H1 (cell line): Measurements from ENCODE around the gene CDIPT. TPM values are rescaled to one million over a fixed set of nuclear protein-coding genes. Genes with fewer than 3 reads are reported as not detected.

Experiments
- CTCF ChIA-PET: fragments of 300-600 bp; sonication (Branson Sonifier 250); formaldehyde crosslinking; loops from one replicate; lab custom pipeline; 2021; ENCODE audit not compliant: partially characterized antibody; lab: Charles Lee
- POLR2A ChIA-PET: fragments of 300-600 bp; sonication (Branson Sonifier 250); formaldehyde crosslinking; loops from one replicate; lab custom pipeline; 2021; ENCODE audit warnings: inconsistent platforms; ENCODE audit not compliant: partially characterized antibody; lab: Charles Lee
- DNase-seq, 2 experiments: peaks; one replicate each; pipeline versions ENCODE4 v3.0.0 to v3.0.0-alpha.2; 2010 to 2022; ENCODE audit warnings: low spot score in 2 of 2, low read depth in 1 of 2, mixed read lengths in 1 of 2
- FAIRE-seq: peaks from 2 replicates; lab custom pipeline; 2011; peaks lifted over from hg19 to GRCh38; lab: Jason Lieb, UNC
- H2AFZ ChIP-seq: 2 replicates; pipeline ENCODE4 v1.8.1; 2012; ENCODE audit warnings: low read length, inconsistent platforms
- H2AK5ac ChIP-seq: 2 replicates; pipeline ENCODE4 v1.6.1; 2013; ENCODE audit warnings: low read depth, low read length
- H2BK120ac ChIP-seq: replicated peaks from 2 replicates; pipeline ENCODE3; 2013; ENCODE audit warnings: low read depth, low read length, inconsistent platforms
- H2BK12ac ChIP-seq: 2 replicates; pipeline ENCODE4 v1.6.1; 2013; ENCODE audit warnings: low read depth, low read length
- H2BK15ac ChIP-seq: 2 replicates; pipeline ENCODE4 v1.6.1; 2013; ENCODE audit warnings: low read length
- H2BK20ac ChIP-seq: 2 replicates; pipeline ENCODE4 v1.6.1; 2013; ENCODE audit warnings: low read length
- H2BK5ac ChIP-seq: 2 replicates; pipeline ENCODE4 v1.6.1; 2013; ENCODE audit warnings: low read depth, low read length
- H3K14ac ChIP-seq: 2 replicates; pipeline ENCODE4 v1.6.1; 2013; ENCODE audit warnings: inconsistent platforms; ENCODE audit not compliant: insufficient read length
- H3K18ac ChIP-seq: 2 replicates; pipeline ENCODE4 v1.6.1; 2013; ENCODE audit warnings: low read length; ENCODE audit errors: extremely low read depth
- H3K23ac ChIP-seq: 2 replicates; pipeline ENCODE4 v1.6.1; 2013; ENCODE audit warnings: inconsistent platforms; ENCODE audit not compliant: insufficient read length
- H3K23me2 ChIP-seq: 2 replicates; pipeline ENCODE4 v1.6.1; 2013; ENCODE audit warnings: low read depth, low read length
- H3K27ac ChIP-seq: 2 replicates; pipeline ENCODE4 v1.6.1; 2011; ENCODE audit warnings: low read depth, low read length, inconsistent platforms
- H3K27me3 ChIP-seq, 4 experiments: replicated peaks in 1 of 4; 1 replicate in 1 of 4; 2 replicates in 3 of 4; pipeline versions ENCODE4 v1.6.1 to v1.8.1; 2011 to 2013; ENCODE audit warnings: low read length in 3 of 4, mild to moderate bottlenecking in 3 of 4, inconsistent platforms in 2 of 4, mixed read lengths in 2 of 4, moderate library complexity in 1 of 4; ENCODE audit not compliant: control insufficient read depth in 3 of 4, insufficient read depth in 3 of 4; ENCODE audit errors: extremely low read depth in 1 of 4
- H3K36me3 ChIP-seq, 4 experiments: 2 replicates each; pipeline versions ENCODE4 v1.6.1 to v1.8.1; 2011 to 2013; ENCODE audit warnings: mild to moderate bottlenecking in 4 of 4, low read length in 3 of 4, moderate library complexity in 2 of 4, control low read depth in 1 of 4, inconsistent platforms in 1 of 4; ENCODE audit not compliant: insufficient read depth in 4 of 4, control insufficient read depth in 2 of 4
- H3K4ac ChIP-seq: replicated peaks from 2 replicates; pipeline ENCODE3; 2013; ENCODE audit warnings: low read length, low read depth, mixed read lengths, inconsistent platforms; ENCODE audit not compliant: insufficient read length
- H3K4me1 ChIP-seq, 4 experiments: replicated peaks in 1 of 4; 1 replicate in 1 of 4; 2 replicates in 3 of 4; pipeline versions ENCODE4 v1.6.1 to v1.8.1; 2011 to 2013; ENCODE audit warnings: low read length in 3 of 4, inconsistent platforms in 2 of 4, mixed read lengths in 1 of 4; ENCODE audit not compliant: insufficient read depth in 4 of 4, control insufficient read depth in 3 of 4
- H3K4me2 ChIP-seq, 2 experiments: 2 replicates each; pipeline versions ENCODE4 v1.6.1 to v1.8.1; 2011 to 2013; ENCODE audit warnings: low read depth in 2 of 2, low read length in 2 of 2, control low read depth in 1 of 2, inconsistent platforms in 1 of 2, mild to moderate bottlenecking in 1 of 2; ENCODE audit not compliant: insufficient read depth in 1 of 2
- H3K4me3 ChIP-seq, 4 experiments: fragments of 200-600, 300-600 bp in 1 of 4; sonication (generic), shearing (Covaris generic), sonication (Bioruptor Twin) in 1 of 4; 2 replicates each; pipeline versions ENCODE4 v1.5.1 to v1.8.1; 2011 to 2016; ENCODE audit warnings: low read length in 4 of 4, low read depth in 3 of 4, control low read depth in 2 of 4, inconsistent platforms in 2 of 4, mild to moderate bottlenecking in 2 of 4, mixed read lengths in 1 of 4, moderate library complexity in 1 of 4; ENCODE audit not compliant: insufficient read depth in 2 of 4; ENCODE audit errors: extremely low read depth in 1 of 4
- H3K56ac ChIP-seq: replicated peaks from 2 replicates; pipeline ENCODE3; 2013; ENCODE audit warnings: low read depth, mild to moderate bottlenecking, mixed read lengths, low read length, inconsistent platforms; ENCODE audit not compliant: insufficient read length
- H3K79me1 ChIP-seq: 2 replicates; pipeline ENCODE4 v1.6.1; 2013; ENCODE audit warnings: low read depth, low read length, control low read depth
- H3K79me2 ChIP-seq, 2 experiments: 2 replicates each; pipeline versions ENCODE4 v1.6.1 to v1.8.1; 2012 to 2013; ENCODE audit warnings: low read length in 2 of 2, mild to moderate bottlenecking in 2 of 2, inconsistent platforms in 1 of 2; ENCODE audit not compliant: insufficient read depth in 2 of 2, control insufficient read depth in 1 of 2
- H3K9ac ChIP-seq, 4 experiments: replicated peaks in 1 of 4; 1 replicate in 1 of 4; 2 replicates in 3 of 4; pipeline versions ENCODE4 v1.6.1 to v1.8.1; 2011 to 2013; ENCODE audit warnings: low read depth in 3 of 4, low read length in 3 of 4, control low read depth in 2 of 4, mild to moderate bottlenecking in 2 of 4, moderate library complexity in 2 of 4, inconsistent platforms in 1 of 4; ENCODE audit errors: extremely low read depth in 1 of 4
- H3K9me3 ChIP-seq, 2 experiments: 2 replicates each; pipeline versions ENCODE4 v1.6.1 to v1.8.1; 2012 to 2013; ENCODE audit warnings: mild to moderate bottlenecking in 2 of 2, moderate library complexity in 2 of 2, control low read depth in 1 of 2, inconsistent platforms in 1 of 2, low read depth in 1 of 2, low read length in 1 of 2, mixed read lengths in 1 of 2; ENCODE audit not compliant: insufficient read depth in 2 of 2
- H4K20me1 ChIP-seq, 2 experiments: replicated peaks in 1 of 2; 2 replicates each; pipeline versions ENCODE3 to v1.8.1; 2011 to 2013; ENCODE audit warnings: inconsistent platforms in 2 of 2, low read length in 2 of 2, mild to moderate bottlenecking in 1 of 2; ENCODE audit not compliant: insufficient read depth in 2 of 2, control insufficient read depth in 1 of 2
- H4K5ac ChIP-seq: 2 replicates; pipeline ENCODE4 v1.6.1; 2013; ENCODE audit warnings: low read length, low read depth, mixed read lengths, inconsistent platforms; ENCODE audit not compliant: insufficient read length
- H4K8ac ChIP-seq: 2 replicates; pipeline ENCODE4 v1.8.0; 2013; ENCODE audit warnings: mild to moderate bottlenecking, moderate library complexity, low read length, inconsistent platforms; ENCODE audit not compliant: insufficient read depth; ENCODE audit errors: extremely low read depth
- H4K91ac ChIP-seq: replicated peaks from 2 replicates; pipeline ENCODE3; 2013; ENCODE audit warnings: low read length, mixed read lengths, inconsistent platforms; ENCODE audit not compliant: insufficient read length
- BCL11A ChIP-seq, 2 experiments: IDR thresholded peaks; one replicate each; pipeline ENCODE4 v1.6.1; 2011; ENCODE audit warnings: low read depth in 2 of 2, low read length in 2 of 2, mild to moderate bottlenecking in 2 of 2
- CHD1 ChIP-seq: IDR thresholded peaks from 2 replicates; pipeline ENCODE4 v1.6.1; 2012; ENCODE audit warnings: low read depth, low read length, improper control_type of control experiment
- CHD2 ChIP-seq: IDR thresholded peaks from 2 replicates; pipeline ENCODE4 v1.6.1; 2012; ENCODE audit warnings: low read length, improper control_type of control experiment
- RNF2 ChIP-seq: fragments of 200-900, 300-1000 bp; sonication (generic); IDR thresholded peaks from 2 replicates; pipeline ENCODE4 v1.7.1; 2016; ENCODE audit warnings: borderline replicate concordance, low read depth, mild to moderate bottlenecking, antibody characterized with exemption, low read length; ENCODE audit not compliant: poor library complexity, severe bottlenecking; ENCODE audit errors: missing control alignments
- SRF ChIP-seq: IDR thresholded peaks from 2 replicates; pipeline ENCODE4 v1.6.1; 2011; ENCODE audit warnings: mild to moderate bottlenecking, low read depth, low read length, moderate library complexity
- TCF12 ChIP-seq: IDR thresholded peaks from 2 replicates; pipeline ENCODE4 v1.6.1; 2011; ENCODE audit warnings: low read depth, mild to moderate bottlenecking, low read length
- WGBS, 2 experiments: shearing (Covaris generic) in 1 of 2; methylation state at CpG; one replicate each; pipeline versions ENCODE4 v1.1.6 to v1.1.7; 2013 to 2015; ENCODE audit warnings: low lambda C conversion rate in 2 of 2, mixed read lengths in 2 of 2, inconsistent platforms in 1 of 2, low coverage in 1 of 2, missing lambda C conversion rate in 1 of 2; ENCODE audit not compliant: insufficient replicate concordance in 2 of 2, insufficient coverage in 1 of 2, insufficient read length in 1 of 2; ENCODE audit errors: extremely low coverage in 1 of 2, missing lambda C conversion rate in 1 of 2; 5-methylcytosine and 5-hydroxymethylcytosine counted together
- polyA plus RNA-seq, 7 experiments: library from polyadenylated mRNA; depleted of rRNA in 3 of 7; stranded (reverse) in 5 of 7; unstranded in 2 of 7; fragments of >200 nt in 5 of 7; fragments of 200-250 nt in 2 of 7; gene quantifications; 1 replicate in 5 of 7; 2 replicates in 1 of 7; 4 replicates in 1 of 7; pipeline versions ENCODE4 v1.2.1 to v1.2.3, GENCODE V29; 2011 to 2013; ENCODE audit warnings: missing spikeins in 2 of 7, mixed read lengths in 2 of 7
- total RNA-seq: library from RNA; stranded (reverse); fragmentation: NEBNext Ultra II Directional; extraction: Animal tissue kit (Norgen Biotek cat#: 25700); gene quantifications from 2 replicates; pipeline ENCODE4 v1.2.1, GENCODE V29; 2021
- TF ChIP-seq, protein P1 (sequence below), 3 experiments: IDR thresholded peaks; 1 replicate in 2 of 3; 2 replicates in 1 of 3; pipeline versions ENCODE4 v1.5.1 to v1.6.1; 2011; ENCODE audit warnings: low read length in 3 of 3, mild to moderate bottlenecking in 3 of 3, inconsistent platforms in 2 of 3, low read depth in 1 of 3, moderate library complexity in 1 of 3; ENCODE audit not compliant: insufficient read depth in 1 of 3; ENCODE audit errors: control extremely low read depth in 1 of 3
- TF ChIP-seq, protein P2 (sequence below): IDR thresholded peaks from 2 replicates; pipeline ENCODE4 v1.6.1; 2012; ENCODE audit warnings: inconsistent platforms
- TF ChIP-seq, protein P3 (sequence below): IDR thresholded peaks from 2 replicates; pipeline ENCODE4 v1.6.1; 2011; ENCODE audit warnings: low read length, improper control_type of control experiment

The CDIPT gene
- total and polyA plus RNA-seq, 2 of the 8 experiments (the other 6 are each of a cell fraction or from before 2014, with no cell fraction given) = 69.2 to 140 TPM

DNA sequence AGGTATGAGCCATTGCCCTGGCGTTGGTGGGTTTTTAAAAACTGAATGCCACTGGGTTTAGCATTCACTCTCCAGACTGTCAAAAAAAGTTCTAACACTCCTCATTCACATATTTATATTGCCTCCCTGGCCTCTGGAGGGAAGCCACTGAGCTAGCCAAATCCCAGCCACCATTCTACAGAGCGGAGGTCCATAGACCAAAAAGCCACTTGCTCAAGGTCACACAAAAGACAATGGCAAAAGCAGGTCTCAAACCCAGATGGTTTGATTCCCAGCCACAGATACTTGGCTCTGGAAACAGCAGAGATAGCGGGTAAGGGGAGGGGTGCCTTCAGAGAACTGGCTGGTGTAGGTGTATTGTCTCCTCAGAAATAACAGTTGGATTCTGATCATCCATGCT is 18.0 kb upstream of the CDIPT start:
- peaks cover 0 to 9% (median 5%) of the 10 kb centered on the region in 4 experiments; a peak in 5 of 7 replicates for H3K4me1 ChIP-seq
- no peak overlapping the region for H3K14ac ChIP-seq
- DNase-seq (no peak), FAIRE-seq (no peak)
- no peaks in the 10 kb centered on the region for H3K79me2 ChIP-seq
- no peaks in the 10 kb centered on the region for H3K79me1 ChIP-seq
- no peak overlapping the region for H2BK12ac ChIP-seq
- no peak overlapping the region for H2AK5ac ChIP-seq
- H2BK20ac ChIP-seq = no peak overlapping the region
- H3K9me3 ChIP-seq = no peaks in the 10 kb centered on the region
- H4K5ac ChIP-seq = no peak overlapping the region
- no peak overlapping the region for H3K56ac ChIP-seq
- H3K4ac ChIP-seq = no peak overlapping the region
- peaks cover 0 to 1% of the 10 kb centered on the region in 2 experiments for H4K20me1 ChIP-seq
- peaks cover 0 to 9% (median 6%) of the 10 kb centered on the region in 4 experiments; a peak in 7 of 8 replicates for H3K36me3 ChIP-seq
- CTCF ChIA-PET = interaction anchor here (0.6 to 1.1 kb wide), 4 partner anchors 14 to 940 kb away, joined by 3 to 5 read pairs (median 4); partner anchors contain the start of gene PAGR1
- H3K23ac ChIP-seq = no peak overlapping the region
- no peak overlapping the region for H3K4me3 ChIP-seq
- peaks cover 7% of the 10 kb centered on the region; the same call in 1 of the 2 replicates for H3K23me2 ChIP-seq
- WGBS, 2 experiments = 91% methylated on average over 3 of the region's 3 CpGs; no CpG with 5 or more reads in 1 of the 2 experiments
- H2BK120ac ChIP-seq = no peak overlapping the region
- no peak overlapping the region for H4K8ac ChIP-seq
- no peak overlapping the region for H2AFZ ChIP-seq
- no peaks in the 10 kb centered on the region for H3K27me3 ChIP-seq
- H2BK5ac ChIP-seq = no peak overlapping the region
- no peak overlapping the region for H3K27ac ChIP-seq
- POLR2A ChIA-PET = no interaction called here
- H3K9ac ChIP-seq = no peak overlapping the region
- H3K4me2 ChIP-seq = no peak overlapping the region
- no peak overlapping the region for H3K18ac ChIP-seq
- no peak overlapping the region for H2BK15ac ChIP-seq
- H4K91ac ChIP-seq = no peak overlapping the region
- TF ChIP-seq, protein P1, sequence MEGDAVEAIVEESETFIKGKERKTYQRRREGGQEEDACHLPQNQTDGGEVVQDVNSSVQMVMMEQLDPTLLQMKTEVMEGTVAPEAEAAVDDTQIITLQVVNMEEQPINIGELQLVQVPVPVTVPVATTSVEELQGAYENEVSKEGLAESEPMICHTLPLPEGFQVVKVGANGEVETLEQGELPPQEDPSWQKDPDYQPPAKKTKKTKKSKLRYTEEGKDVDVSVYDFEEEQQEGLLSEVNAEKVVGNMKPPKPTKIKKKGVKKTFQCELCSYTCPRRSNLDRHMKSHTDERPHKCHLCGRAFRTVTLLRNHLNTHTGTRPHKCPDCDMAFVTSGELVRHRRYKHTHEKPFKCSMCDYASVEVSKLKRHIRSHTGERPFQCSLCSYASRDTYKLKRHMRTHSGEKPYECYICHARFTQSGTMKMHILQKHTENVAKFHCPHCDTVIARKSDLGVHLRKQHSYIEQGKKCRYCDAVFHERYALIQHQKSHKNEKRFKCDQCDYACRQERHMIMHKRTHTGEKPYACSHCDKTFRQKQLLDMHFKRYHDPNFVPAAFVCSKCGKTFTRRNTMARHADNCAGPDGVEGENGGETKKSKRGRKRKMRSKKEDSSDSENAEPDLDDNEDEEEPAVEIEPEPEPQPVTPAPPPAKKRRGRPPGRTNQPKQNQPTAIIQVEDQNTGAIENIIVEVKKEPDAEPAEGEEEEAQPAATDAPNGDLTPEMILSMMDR (IDR thresholded peaks at IDR 0.05; ENCODE audit: control extremely low read depth in 1 of 3, insufficient read depth in 1 of 3, low read depth in 1 of 3, low read length in 3 of 3) = no peak
- no peak for TF ChIP-seq BCL11A (IDR thresholded peaks at IDR 0.05; ENCODE audit: low read depth in 2 of 2, low read length in 2 of 2)
- TF ChIP-seq SRF = no peak
- TF ChIP-seq CHD1 = no peak
- no peak for TF ChIP-seq TCF12
- TF ChIP-seq, protein P2, sequence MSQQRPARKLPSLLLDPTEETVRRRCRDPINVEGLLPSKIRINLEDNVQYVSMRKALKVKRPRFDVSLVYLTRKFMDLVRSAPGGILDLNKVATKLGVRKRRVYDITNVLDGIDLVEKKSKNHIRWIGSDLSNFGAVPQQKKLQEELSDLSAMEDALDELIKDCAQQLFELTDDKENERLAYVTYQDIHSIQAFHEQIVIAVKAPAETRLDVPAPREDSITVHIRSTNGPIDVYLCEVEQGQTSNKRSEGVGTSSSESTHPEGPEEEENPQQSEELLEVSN = no peak
- TF ChIP-seq, protein P3, sequence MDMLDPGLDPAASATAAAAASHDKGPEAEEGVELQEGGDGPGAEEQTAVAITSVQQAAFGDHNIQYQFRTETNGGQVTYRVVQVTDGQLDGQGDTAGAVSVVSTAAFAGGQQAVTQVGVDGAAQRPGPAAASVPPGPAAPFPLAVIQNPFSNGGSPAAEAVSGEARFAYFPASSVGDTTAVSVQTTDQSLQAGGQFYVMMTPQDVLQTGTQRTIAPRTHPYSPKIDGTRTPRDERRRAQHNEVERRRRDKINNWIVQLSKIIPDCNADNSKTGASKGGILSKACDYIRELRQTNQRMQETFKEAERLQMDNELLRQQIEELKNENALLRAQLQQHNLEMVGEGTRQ = no peak
- TF ChIP-seq CHD2 = no peak
- TF ChIP-seq RNF2 = no peak
